ENCODE data around the gene MRFAP1. TPM values are rescaled to one million over a fixed set of nuclear protein-coding genes. Genes with fewer than 3 reads are reported as not detected.

MRFAP1 gene
- total and polyA plus RNA-seq, 8 donors: 51.9 to 369 (median 186) TPM

DNA sequence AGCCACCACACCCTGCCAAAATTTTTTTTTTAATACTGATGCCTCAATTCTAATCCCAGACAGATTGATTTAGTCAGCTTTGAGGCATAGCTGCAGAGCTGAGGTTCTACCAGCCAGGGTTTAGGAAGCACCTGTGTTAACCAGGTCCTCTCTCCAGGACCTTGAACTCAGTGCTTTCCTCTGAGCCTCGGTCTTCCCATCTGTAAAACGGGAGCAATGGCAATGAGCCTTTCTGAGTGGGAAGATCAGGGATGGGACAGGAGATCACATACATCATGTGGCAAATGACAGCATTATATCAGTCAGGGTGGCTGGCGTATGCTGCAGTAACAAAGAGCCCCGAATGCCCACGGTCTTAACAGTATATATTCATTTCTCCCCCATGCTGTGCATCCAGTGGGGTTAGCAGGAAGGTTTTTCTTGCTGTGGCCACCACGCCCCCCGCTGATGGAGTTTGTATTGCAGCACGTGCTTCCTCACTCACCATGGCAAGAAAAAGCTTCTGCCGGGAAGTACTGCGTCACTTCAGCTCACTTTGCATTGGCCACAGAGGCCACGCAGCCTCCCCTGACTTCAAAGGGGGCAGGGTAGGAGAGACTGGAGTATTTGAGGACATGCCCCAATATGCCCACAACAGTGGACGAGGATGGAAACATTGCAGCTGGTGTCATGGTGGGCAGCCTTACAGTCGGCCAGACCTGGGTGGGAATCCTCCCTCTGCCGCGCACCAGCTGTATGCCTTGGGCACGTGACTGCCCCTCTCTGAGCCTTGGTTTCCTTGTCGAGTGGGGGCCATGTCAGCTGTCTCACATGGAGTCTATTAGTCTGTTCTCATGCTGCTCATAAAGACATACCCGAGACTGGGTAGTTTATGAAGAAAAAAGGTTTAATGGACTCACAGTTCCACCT lies 24.1 kb upstream of the MRFAP1 start:
- Histone ChIP-seq H3K36me3 (peaks cover 67 to 100% (median 95%) of the 10 kb centered on the region in 4 donors), H3K27me3 (no peaks in the 10 kb centered on the region), H3K4me3 (no peak overlapping the region), H3K9me3 (no peaks in the 10 kb centered on the region), H3K27ac (no peak overlapping the region), H3K4me1 (no peaks in the 10 kb centered on the region)
- TF ChIP-seq, protein P1, sequence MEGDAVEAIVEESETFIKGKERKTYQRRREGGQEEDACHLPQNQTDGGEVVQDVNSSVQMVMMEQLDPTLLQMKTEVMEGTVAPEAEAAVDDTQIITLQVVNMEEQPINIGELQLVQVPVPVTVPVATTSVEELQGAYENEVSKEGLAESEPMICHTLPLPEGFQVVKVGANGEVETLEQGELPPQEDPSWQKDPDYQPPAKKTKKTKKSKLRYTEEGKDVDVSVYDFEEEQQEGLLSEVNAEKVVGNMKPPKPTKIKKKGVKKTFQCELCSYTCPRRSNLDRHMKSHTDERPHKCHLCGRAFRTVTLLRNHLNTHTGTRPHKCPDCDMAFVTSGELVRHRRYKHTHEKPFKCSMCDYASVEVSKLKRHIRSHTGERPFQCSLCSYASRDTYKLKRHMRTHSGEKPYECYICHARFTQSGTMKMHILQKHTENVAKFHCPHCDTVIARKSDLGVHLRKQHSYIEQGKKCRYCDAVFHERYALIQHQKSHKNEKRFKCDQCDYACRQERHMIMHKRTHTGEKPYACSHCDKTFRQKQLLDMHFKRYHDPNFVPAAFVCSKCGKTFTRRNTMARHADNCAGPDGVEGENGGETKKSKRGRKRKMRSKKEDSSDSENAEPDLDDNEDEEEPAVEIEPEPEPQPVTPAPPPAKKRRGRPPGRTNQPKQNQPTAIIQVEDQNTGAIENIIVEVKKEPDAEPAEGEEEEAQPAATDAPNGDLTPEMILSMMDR (IDR thresholded peaks at IDR 0.05): no peak
- TF ChIP-seq POLR2AphosphoS5 (IDR thresholded peaks at IDR 0.05) (no peak), EP300 (IDR thresholded peaks at IDR 0.05) (no peak), POLR2A (IDR thresholded peaks at IDR 0.05) (no peak)
- intact Hi-C loops (cut with DNase I; ENCODE audit: low total_unique reads): no loop called here
- DNase-seq: no peak
- 96 to 98% (median 97%) methylated on average over 13 to 18 of the region's 18 CpGs for WGBS, 5 donors

DNA sequence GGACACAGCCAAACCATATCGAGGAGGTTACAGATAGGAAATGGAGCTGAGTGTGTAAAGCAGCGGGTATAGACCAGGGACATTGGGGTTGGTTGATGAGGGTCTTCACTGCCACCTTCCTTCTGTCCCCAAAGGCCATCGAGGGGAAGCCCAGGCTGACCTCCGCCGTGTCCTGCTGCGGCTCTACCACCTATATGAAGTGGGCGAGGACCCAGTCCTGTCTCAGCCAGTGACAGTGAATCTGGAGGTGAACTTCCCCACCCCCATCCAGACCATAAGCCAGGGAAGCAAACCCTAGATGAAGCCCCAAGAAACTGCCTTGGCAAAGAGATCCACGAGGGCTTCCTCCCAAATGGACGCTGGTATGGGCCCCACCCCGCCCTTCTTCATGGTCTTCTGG lies 23.2 kb upstream of the MRFAP1 start:
- 96 to 99% (median 98%) methylated on average over 8 to 10 of the region's 10 CpGs for WGBS, 5 donors
- no peak overlapping the region for H3K27ac ChIP-seq
- no peaks in the 10 kb centered on the region for H3K9me3 ChIP-seq
- DNase-seq: no peak
- intact Hi-C loops (cut with DNase I; ENCODE audit: low total_unique reads): no loop called here
- H3K4me3 ChIP-seq: no peak overlapping the region
- H3K36me3 ChIP-seq: peaks cover 62 to 96% (median 93%) of the 10 kb centered on the region in 4 donors
- no peaks in the 10 kb centered on the region for H3K4me1 ChIP-seq
- H3K27me3 ChIP-seq: no peaks in the 10 kb centered on the region
- TF ChIP-seq, protein P1 (IDR thresholded peaks at IDR 0.05): no peak
- TF ChIP-seq POLR2A (IDR thresholded peaks at IDR 0.05) (no peak), EP300 (IDR thresholded peaks at IDR 0.05) (no peak), POLR2AphosphoS5 (IDR thresholded peaks at IDR 0.05) (no peak)

DNA sequence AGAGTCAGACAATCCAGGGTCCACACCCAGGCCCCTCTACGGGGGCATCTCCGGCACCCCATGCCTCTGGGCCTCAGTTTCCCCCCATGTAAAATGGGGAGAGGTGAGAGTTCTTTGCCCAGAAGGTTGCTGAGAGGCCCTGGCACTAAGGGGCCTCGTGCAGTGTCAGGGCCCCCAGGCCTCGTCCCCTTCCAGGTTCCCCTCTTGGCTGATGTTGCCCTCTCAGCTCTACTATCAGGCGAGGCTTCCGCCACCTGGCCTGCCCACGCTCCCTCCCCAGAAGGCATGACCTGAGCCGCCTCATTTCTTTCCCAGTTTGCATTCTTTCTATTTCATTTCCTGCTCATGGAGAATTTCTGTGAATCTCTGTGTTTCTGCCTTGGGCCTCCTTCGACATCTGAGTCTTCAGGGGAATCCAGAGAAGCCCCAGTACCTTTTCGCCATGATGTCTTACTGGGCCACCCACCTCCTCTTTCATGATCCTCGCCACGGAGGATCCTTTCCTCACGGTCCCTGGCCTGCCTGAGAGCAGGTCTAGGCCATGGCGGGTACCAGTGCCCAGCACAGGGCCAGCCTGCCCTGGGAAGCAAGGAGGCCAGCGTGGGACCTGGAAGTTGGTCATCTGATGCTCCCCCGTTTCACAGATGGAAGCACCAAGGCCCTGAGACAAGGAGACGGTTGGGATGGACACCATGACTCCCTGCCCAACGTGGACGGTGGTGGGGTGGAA lies 21.9 kb upstream of the MRFAP1 start:
- intact Hi-C loops (cut with DNase I; ENCODE audit: low total_unique reads): no loop called here
- DNase-seq: no peak
- Histone ChIP-seq H3K27me3 (no peaks in the 10 kb centered on the region), H3K36me3 (peaks cover 57 to 85% (median 82%) of the 10 kb centered on the region in 4 donors), H3K27ac (no peak overlapping the region), H3K4me3 (no peak overlapping the region), H3K4me1 (no peaks in the 10 kb centered on the region), H3K9me3 (no peaks in the 10 kb centered on the region)
- 88 to 93% (median 92%) methylated on average over 19 of the region's 19 CpGs for WGBS, 5 donors
- TF ChIP-seq POLR2AphosphoS5 (IDR thresholded peaks at IDR 0.05): no peak

DNA sequence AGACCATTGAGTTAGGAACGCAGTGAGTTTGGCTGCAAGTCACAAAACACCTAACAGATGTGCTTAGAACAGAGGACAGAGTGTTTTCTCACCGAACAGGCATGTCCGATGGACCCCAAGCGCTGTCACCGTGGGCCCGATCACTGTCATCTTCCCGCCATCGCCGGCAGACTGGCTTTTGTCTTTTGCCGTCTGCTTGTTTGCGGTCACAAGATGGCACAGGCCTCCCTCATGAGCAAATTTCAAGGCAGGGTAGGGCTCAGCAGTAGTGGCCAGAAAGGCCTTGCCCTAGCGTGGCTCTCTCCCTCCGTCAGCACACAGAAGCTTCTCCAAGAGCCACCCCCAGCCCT lies 21.4 kb upstream of the MRFAP1 start:
- H3K9me3 ChIP-seq: no peaks in the 10 kb centered on the region
- no peak overlapping the region for H3K4me3 ChIP-seq
- WGBS, 5 donors: 92 to 97% (median 94%) methylated on average over 13 of the region's 13 CpGs
- H3K4me1 ChIP-seq: no peaks in the 10 kb centered on the region
- peaks cover 54 to 80% (median 77%) of the 10 kb centered on the region in 4 donors for H3K36me3 ChIP-seq
- intact Hi-C loops (cut with DNase I; ENCODE audit: low total_unique reads): no loop called here
- no peak for TF ChIP-seq EP300 (IDR thresholded peaks at IDR 0.05)
- no peak for TF ChIP-seq POLR2AphosphoS5 (IDR thresholded peaks at IDR 0.05)
- TF ChIP-seq, protein P1 (IDR thresholded peaks at IDR 0.05): no peak
- TF ChIP-seq POLR2A (IDR thresholded peaks at IDR 0.05): no peak
- no peak overlapping the region for H3K27ac ChIP-seq
- no peaks in the 10 kb centered on the region for H3K27me3 ChIP-seq
- DNase-seq: no peak

Measured in stomach (tissue), 9 donors.